Muscle layer of duodenum (tissue), 2 donors: ENCODE measurements around the gene WDR88.
"Not testable (repeated sequence)": the region's sequence is repeated elsewhere in the genome, so short reads cannot be mapped to it uniquely, and the experiment has no call there.

Source experiments
- H3K27ac ChIP-seq: one replicate; pipeline ENCODE4 v1.7.0; 2013; ENCODE audit warnings: mild to moderate bottlenecking, low read length
- H3K27me3 ChIP-seq: one replicate; pipeline ENCODE4 v1.7.0; 2013; ENCODE audit warnings: low read depth, mild to moderate bottlenecking, control low read depth, low read length
- H3K36me3 ChIP-seq, 2 donors: one replicate each; pipeline ENCODE4 v1.7.0; 2013; ENCODE audit warnings: low read length in 2 of 2, control low read depth in 1 of 2, mild to moderate bottlenecking in 1 of 2; ENCODE audit not compliant: insufficient read depth in 2 of 2, control insufficient read depth in 1 of 2
- H3K4me1 ChIP-seq, 2 donors: one replicate each; pipeline ENCODE4 v1.7.0; 2013; ENCODE audit warnings: low read length in 2 of 2, mild to moderate bottlenecking in 2 of 2, control low read depth in 1 of 2, moderate library complexity in 1 of 2; ENCODE audit not compliant: insufficient read depth in 2 of 2, control insufficient read depth in 1 of 2
- H3K4me3 ChIP-seq, 2 donors: one replicate each; pipeline ENCODE4 v1.7.0; 2013; ENCODE audit warnings: low read length in 2 of 2, low read depth in 1 of 2, mild to moderate bottlenecking in 1 of 2
- H3K9me3 ChIP-seq, 2 donors: one replicate each; pipeline ENCODE4 v1.7.0; 2013; ENCODE audit warnings: low read length in 2 of 2, control low read depth in 1 of 2, mild to moderate bottlenecking in 1 of 2; ENCODE audit not compliant: control insufficient read depth in 1 of 2
- donor health status: healthy.

WDR88 gene

GRCh38 chr19:33108161-33108560 lies 23.8 kb upstream of the WDR88 start:
- Histone ChIP-seq H3K9me3 (no peaks in the 10 kb centered on the region), H3K4me1 (no peaks in the 10 kb centered on the region), H3K4me3 (no peak overlapping the region), H3K27ac (no peak overlapping the region), H3K27me3 (no peaks in the 10 kb centered on the region), H3K36me3 (peaks cover 43 to 70% of the 10 kb centered on the region in 2 donors)

- Histone ChIP-seq H3K36me3 (peaks cover 52 to 80% of the 10 kb centered on the region in 2 donors), H3K27ac (no peak overlapping the region), H3K9me3 (no peaks in the 10 kb centered on the region), H3K4me1 (no peaks in the 10 kb centered on the region), H3K27me3 (no peaks in the 10 kb centered on the region), H3K4me3 (no peak overlapping the region)
These were observed 21.6 kb upstream of the WDR88 start for GRCh38 chr19:33110137-33110910.

- Histone ChIP-seq H3K4me3 (no peak overlapping the region), H3K27me3 (no peaks in the 10 kb centered on the region), H3K36me3 (peaks cover 48 to 85% of the 10 kb centered on the region in 2 donors), H3K4me1 (no peaks in the 10 kb centered on the region), H3K27ac (no peak overlapping the region), H3K9me3 (no peaks in the 10 kb centered on the region)
These were observed 20.3 kb upstream of the WDR88 start for GRCh38 chr19:33111587-33111986.

- H3K9me3 ChIP-seq: no peaks in the 10 kb centered on the region
- peaks cover 44 to 88% of the 10 kb centered on the region in 2 donors for H3K36me3 ChIP-seq
- no peak overlapping the region for H3K27ac ChIP-seq
These were observed 17.6 kb upstream of the WDR88 start for GRCh38 chr19:33114312-33114711.

GRCh38 chr19:33117501-33117900 lies 14.4 kb upstream of the WDR88 start:
- Histone ChIP-seq H3K27ac (no peak overlapping the region), H3K4me1 (no peaks in the 10 kb centered on the region)

More at GRCh38 chr19:33114312-33114711, 17.6 kb upstream of the WDR88 start:
- Histone ChIP-seq H3K27me3 (no peaks in the 10 kb centered on the region), H3K4me3 (no peak overlapping the region), H3K4me1 (no peaks in the 10 kb centered on the region)

GRCh38 chr19:33118643-33119042 lies 13.3 kb upstream of the WDR88 start:
- Histone ChIP-seq H3K4me1 (no peaks in the 10 kb centered on the region), H3K36me3 (peaks cover 28 to 55% of the 10 kb centered on the region in 2 donors), H3K27ac (no peak overlapping the region), H3K27me3 (no peaks in the 10 kb centered on the region), H3K9me3 (no peaks in the 10 kb centered on the region), H3K4me3 (no peak overlapping the region)

More at GRCh38 chr19:33117501-33117900, 14.4 kb upstream of the WDR88 start:
- H3K27me3 ChIP-seq: no peaks in the 10 kb centered on the region
- peaks cover 35 to 66% of the 10 kb centered on the region in 2 donors for H3K36me3 ChIP-seq
- H3K4me3 ChIP-seq: no peak overlapping the region
- H3K9me3 ChIP-seq: no peaks in the 10 kb centered on the region

GRCh38 chr19:33124207-33125098 lies 7.5 kb upstream of the WDR88 start:
- no peaks in the 10 kb centered on the region for H3K27me3 ChIP-seq
- no peak overlapping the region for H3K27ac ChIP-seq
- peaks cover 15 to 28% of the 10 kb centered on the region in 2 donors for H3K36me3 ChIP-seq
- H3K4me1 ChIP-seq: peaks cover 0 to 5% of the 10 kb centered on the region in 2 donors
- no peaks in the 10 kb centered on the region for H3K9me3 ChIP-seq
- no peak overlapping the region for H3K4me3 ChIP-seq

GRCh38 chr19:33125929-33126388 lies 6.0 kb upstream of the WDR88 start:
- no peaks in the 10 kb centered on the region for H3K9me3 ChIP-seq
- H3K36me3 ChIP-seq: peaks cover 15 to 39% of the 10 kb centered on the region in 2 donors
- peaks cover 0 to 5% of the 10 kb centered on the region in 2 donors for H3K4me1 ChIP-seq
- H3K4me3 ChIP-seq: no peak overlapping the region
- no peaks in the 10 kb centered on the region for H3K27me3 ChIP-seq
- no peak overlapping the region for H3K27ac ChIP-seq

- not testable (repeated sequence) for H3K27ac ChIP-seq, H3K4me1 ChIP-seq, H3K4me3 ChIP-seq, H3K9me3 ChIP-seq, H3K27me3 ChIP-seq
- H3K36me3 ChIP-seq: peaks cover 16 to 46% of the 10 kb centered on the region in 2 donors
These were observed 5.2 kb upstream of the WDR88 start for GRCh38 chr19:33126712-33127111.

- Histone ChIP-seq H3K9me3 (no peaks in the 10 kb centered on the region), H3K27ac (no peak overlapping the region), H3K4me3 (no peak overlapping the region), H3K27me3 (no peaks in the 10 kb centered on the region), H3K4me1 (peaks cover 0 to 7% of the 10 kb centered on the region in 2 donors), H3K36me3 (peaks cover 13 to 41% of the 10 kb centered on the region in 2 donors)
These were observed 2.0 kb upstream of the WDR88 start for GRCh38 chr19:33129901-33130300.

- Histone ChIP-seq H3K27ac (no peak overlapping the region), H3K4me3 (no peak overlapping the region), H3K9me3 (no peaks in the 10 kb centered on the region), H3K27me3 (no peaks in the 10 kb centered on the region), H3K4me1 (peaks cover 0 to 7% of the 10 kb centered on the region in 2 donors), H3K36me3 (peaks cover 13 to 35% of the 10 kb centered on the region in 2 donors)
These were observed 1.5 kb upstream of the WDR88 start for GRCh38 chr19:33130433-33130832.
